D341Med (cell line): ENCODE results near the gene GRWD1.
"Not testable (repeated sequence)": the region's sequence is repeated elsewhere in the genome, so short reads cannot be mapped to it uniquely, and the experiment has no call there.

Experiments
- DNase-seq: peaks from one replicate; pipeline ENCODE4 v3.0.0; 2012; ENCODE audit warnings: low spot score

Gene GRWD1

DNA sequence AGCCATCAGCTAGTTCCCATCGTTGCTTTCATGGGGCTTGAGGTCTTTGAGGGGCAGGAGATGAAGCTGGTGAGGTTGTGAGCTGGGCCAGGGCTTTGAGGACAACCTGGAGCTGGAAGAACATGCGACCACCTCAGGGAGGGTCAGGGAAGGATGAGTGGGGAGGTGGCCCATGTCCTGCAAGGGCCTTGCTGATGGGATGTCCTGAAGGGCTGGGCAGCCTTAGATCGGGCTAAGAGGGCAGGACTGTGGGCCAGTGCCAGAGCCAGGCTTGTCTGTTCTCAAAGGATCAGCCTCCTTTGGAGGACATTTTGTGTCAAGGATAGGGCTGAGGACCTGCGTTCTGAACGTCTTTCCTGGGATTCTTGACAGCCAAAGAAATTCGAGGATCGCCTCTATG is 33.9 kb downstream of the GRWD1 start:
- no peak for DNase-seq

GRCh38 chr19:48480183-48480557 is 34.4 kb downstream of the GRWD1 start:
- DNase-seq: no peak

GRCh38 chr19:48480558-48481500 is 35.0 kb downstream of the GRWD1 start:
- peak; percentile 38 for DNase-seq

GRCh38 chr19:48481846-48482639 is 36.3 kb downstream of the GRWD1 start:
- DNase-seq: no peak

DNA sequence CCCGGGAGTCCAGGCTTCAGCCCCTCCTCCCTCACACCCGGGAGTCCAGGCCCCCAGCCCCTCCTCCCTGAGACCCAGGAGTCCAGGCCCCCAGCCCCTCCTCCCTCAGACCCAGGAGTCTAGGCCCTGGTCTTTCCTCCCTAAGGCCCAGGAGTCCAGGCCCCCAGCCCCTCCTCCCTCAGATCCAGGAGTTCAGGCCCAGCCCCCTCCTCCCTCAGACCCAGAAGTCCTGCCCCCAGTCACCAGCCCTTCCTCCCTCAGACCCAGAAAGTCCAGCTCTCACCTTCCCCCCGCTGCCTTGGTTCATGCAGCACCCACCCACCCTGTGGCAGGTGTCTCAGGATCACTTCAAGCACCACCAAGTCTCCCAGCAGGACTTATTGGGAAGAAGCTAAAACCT is 37.5 kb downstream of the GRWD1 start:
- DNase-seq: no peak

DNA sequence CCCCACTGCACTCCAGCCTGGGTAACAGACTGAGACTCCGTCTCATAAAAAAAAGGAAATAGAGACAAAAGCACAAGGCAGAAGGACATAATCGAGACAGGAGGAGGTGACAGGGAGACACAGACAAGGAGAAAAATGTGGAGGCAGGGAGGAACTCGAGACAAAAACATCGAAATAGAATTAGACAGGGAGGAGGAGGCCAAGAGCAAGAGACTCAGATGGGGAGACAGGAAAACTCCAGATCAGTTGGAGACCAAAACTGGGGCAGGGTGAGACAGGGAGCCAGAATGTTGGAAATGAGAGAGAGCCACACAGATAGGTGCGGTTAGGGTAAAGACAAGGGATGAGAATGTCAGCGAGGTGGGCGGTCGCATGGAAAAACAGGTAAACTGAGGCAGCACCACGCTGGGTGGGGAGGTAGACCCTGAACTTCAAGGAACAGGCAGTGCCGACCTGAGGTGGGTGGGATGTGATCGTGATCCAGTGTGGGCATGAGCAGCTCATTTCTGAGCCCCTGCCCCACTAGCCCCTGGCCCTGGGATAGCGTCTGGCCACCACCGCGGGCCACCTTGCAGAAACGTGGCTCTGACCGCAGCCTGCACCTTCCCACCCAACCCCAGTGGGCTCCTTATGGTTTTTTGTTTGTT is 38.6 kb downstream of the GRWD1 start:
- DNase-seq: no peak

DNA sequence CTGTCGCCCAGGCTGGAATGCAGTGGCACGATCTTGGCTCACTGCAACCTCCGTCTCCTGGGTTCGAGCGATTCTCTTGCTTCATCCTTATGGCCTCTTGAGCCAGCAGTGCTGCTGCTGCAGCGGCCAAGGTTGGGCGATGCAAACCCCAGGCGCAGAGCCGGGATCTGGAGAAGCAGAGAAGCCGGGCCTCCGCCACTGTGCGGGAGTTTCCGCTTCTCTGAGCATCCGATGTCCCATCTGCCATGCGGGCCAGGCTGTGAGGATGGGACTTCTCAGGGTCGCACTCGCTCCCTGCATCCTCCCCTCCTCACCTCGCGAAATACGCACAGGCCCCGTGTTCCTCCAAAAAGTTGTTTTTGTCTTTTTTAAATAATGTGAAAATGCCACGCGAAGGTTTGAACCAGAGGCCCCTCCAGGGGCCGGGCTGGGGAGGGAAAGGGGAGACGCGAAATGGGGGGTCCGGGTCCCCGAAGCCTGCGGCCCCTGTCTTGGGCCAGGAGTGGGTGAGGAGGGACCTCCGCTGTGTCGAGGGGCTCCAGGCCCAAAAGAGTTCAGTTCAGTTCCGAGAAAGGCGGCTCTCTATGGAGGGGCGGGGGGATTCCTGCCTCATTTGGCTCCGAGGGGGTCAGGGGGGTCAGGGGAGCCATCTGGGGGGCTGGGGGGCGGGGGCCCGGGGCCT is 39.3 kb downstream of the GRWD1 start:
- no peak for DNase-seq

- DNase-seq: not testable (repeated sequence)
Observed at GRCh38 chr19:48486706-48487105, 40.9 kb downstream of the GRWD1 start.

DNA sequence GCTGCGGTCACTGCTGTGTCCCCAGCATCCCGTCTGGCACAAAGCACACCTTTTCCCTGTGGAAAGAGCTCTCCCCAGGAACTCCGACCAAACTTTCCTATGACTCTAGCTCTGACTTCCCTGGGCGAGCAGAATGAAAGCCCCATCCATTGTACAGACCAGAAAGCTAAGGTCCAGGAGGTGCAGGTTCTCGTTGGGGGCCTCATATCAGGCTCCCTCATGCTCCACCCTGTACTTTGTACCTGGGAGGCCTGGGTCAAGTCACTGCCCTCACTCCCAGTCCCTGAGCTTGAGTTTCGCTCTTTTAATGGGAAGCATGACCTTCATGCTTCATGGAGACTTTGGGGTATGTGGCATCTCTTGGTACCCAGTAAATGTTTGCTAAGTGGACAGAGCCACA is 41.8 kb downstream of the GRWD1 start:
- DNase-seq: no peak

DNA sequence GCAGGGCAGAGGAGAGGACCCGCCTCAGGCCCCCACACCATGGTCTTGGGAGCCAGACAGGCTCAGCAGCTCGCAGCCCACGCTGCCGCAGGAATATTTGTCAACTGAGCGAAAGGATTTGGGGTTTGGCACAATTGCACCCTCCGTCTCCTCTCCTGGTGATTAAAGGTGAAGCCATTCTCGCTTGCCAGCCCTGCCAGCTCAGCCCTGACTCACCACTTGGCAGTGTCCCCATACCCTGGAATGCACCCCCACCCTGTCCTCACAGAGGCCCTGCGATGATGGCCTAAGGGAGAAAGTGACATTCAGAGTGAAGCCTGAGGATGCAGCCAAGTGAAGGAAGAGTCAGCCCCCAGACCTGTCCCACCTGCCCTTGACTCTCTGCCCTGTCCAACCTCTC is 42.2 kb downstream of the GRWD1 start:
- DNase-seq: no peak

GRCh38 chr19:48488478-48488877 is 42.7 kb downstream of the GRWD1 start:
- DNase-seq: not testable (repeated sequence)

GRCh38 chr19:48489608-48490216 is 43.9 kb downstream of the GRWD1 start:
- peak; percentile 87 for DNase-seq

DNA sequence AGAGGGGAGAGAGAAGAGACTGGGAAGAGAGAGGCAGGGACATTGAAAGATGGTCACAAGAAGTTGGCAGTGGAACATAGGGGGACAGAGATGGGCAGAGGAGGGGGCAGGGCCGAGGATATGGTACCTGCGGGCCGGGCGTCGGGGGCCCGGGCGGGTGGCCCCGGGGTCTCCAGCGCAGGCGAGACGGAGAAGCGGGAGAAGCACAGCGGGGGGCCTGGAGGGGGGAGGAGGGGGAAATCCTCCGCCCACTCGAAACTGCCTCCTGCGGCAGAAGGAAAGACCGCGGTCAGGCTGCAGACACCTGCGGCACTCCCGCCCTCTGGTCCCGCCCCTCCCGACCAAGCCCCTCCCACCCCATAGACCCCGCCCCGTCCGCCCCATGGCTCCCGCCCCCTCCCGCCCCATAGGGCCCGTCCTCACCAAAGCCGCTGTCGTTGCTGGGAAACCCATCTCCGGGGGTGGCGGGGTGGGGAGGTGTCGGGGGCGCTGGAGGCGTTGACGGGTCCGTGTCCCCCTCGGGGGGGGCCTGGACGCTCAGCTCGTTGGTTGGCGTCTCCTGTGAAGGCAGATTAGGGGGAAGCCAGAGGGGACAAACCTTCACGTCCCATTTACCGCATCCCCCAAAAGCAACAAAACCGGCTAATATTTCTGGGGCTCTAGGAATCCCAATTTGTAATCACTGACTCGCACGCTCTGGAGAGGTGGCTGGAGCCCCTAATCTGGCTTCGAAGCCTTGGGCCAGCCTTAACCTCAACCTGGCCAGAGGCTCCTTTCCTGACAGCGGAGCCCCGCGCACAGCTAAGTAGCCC is 45.4 kb downstream of the GRWD1 start:
- peak; percentile 81 for DNase-seq

DNA sequence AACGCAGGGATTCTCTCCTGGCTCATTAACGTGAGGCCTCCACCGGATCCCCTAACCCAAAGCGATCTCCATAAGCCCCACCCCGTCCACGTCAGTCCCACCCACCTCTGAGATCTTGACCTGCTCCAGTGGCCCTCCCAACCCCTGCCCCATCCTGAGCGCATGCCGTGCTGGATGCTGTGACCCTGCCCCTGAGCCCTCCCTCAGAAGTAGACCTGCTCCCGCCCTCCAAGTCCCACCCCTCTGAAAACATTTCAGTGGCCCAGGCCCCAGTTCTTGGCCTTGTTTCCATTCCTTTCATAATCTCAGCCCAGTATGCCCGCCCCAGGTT is 46.0 kb downstream of the GRWD1 start:
- no peak for DNase-seq

GRCh38 chr19:48492925-48493717 is 47.3 kb downstream of the GRWD1 start:
- DNase-seq: peak; percentile 96

DNA sequence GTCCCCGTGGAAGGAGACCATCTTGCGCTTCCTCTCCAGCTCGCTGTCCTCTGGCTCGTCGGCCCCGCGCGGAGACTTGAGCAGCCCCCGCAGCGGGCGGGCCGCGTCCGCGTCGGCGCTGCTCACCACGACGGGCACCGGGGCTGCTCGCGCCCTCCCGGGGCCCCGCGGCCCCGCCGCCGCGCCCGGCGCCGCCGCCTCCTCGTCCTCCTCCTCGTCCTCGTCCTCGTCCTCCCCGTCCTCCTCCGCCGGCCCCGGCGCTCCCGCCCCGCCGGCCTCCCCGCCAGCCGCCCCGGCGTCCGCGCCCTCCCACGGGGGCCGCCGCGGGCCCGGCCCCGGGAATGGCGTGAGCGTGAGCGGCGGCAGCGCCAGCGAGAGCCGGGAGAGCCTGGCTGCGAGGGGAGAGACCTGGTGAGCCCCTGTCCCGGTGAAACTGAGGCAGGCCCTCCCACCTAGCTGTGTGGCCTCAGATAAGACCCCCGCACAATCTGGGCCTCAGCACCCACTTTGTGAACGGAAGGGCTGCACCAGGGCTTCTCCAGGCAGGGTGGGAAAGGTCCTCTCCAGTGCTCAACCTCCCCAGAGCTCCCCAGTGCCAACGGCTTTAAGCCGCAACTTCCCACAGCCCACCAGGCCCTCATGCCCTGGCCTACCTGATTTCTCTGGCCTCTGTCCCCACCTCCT is 48.1 kb downstream of the GRWD1 start:
- DNase-seq: no peak

DNA sequence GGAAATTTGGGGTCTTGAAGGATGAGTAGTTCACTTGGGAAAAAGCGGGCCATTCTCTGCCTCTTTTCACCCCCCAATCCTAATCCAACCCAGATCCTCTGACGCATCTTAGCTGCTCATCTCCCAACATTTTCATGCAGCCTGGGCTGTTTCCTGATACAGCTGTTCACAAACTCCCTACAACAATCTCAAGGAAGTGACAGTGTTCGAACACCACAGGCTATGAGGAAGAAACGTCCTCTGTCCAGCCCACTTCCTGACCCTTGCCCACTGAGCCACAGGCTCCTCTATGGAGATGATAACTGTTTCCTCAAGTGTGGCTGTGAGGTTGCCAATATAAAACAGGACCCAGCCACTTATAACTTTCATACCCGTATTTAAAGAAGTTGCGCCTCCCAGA is 49.6 kb downstream of the GRWD1 start:
- DNase-seq: no peak

GRCh38 chr19:48496959-48497727 is 51.4 kb downstream of the GRWD1 start:
- DNase-seq: no peak
